GDM1 (cell line): ENCODE results near the gene TTC33.
"Not testable (repeated sequence)": the region's sequence is repeated elsewhere in the genome, so short reads cannot be mapped to it uniquely, and the experiment has no call there.

ENCODE experiments used
- DNase-seq: peaks from one replicate; lab custom pipeline; 2025; lab: John Stamatoyannopoulos, UW

Gene TTC33

GRCh38 chr5:40780199-40780598, 24.4 kb upstream of the TTC33 start:
- DNase-seq, result no peak

- no peak for DNase-seq
Observed at GRCh38 chr5:40779561-40779960, 23.8 kb upstream of the TTC33 start.

GRCh38 chr5:40778133-40778532, 22.4 kb upstream of the TTC33 start:
- no peak for DNase-seq

- DNase-seq, result no peak
Observed at GRCh38 chr5:40776658-40776977, 20.9 kb upstream of the TTC33 start.

- no peak for DNase-seq
Observed at GRCh38 chr5:40775846-40776657, 20.3 kb upstream of the TTC33 start.

- DNase-seq, result no peak
Observed at GRCh38 chr5:40775085-40775845, 19.5 kb upstream of the TTC33 start.

DNA sequence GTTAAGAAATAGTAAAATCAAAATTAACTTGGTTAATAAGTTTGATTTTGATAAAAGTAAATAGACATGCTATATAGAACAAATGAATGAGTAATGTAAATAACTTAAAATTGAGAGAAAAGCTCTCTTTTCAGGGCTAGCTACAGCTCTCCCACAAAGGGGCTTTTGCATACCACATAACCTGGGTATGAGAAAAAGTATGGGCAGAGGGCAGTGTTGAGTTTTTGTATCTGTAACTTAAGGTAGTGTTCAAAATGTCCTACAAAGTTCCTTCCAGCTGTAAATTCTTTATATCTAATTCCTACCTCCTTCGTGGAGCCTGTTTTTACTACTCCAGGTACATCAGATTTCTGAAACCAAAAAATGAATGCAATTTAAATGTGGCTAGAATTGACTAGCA, 18.9 kb upstream of the TTC33 start:
- DNase-seq, result no peak

DNA sequence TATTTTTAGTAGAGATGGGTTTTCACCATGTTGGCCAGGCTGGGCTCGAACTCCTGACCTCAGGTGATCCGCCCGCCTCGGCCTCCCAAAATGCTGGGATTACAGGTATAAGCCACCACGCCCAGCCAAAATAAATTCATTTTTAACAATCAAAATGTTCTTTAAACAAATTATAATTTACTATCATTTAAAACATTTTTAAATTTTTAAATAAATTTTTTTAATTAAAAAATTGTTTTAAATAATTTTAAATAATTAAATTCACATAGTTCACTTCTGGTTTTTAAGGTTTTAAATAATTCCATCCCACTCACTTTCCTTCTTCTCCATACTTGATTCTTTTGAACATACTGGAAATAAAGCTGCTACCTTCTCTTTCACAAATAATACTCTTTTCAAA, 15.0 kb upstream of the TTC33 start:
- DNase-seq, result no peak

- no peak for DNase-seq
Observed at GRCh38 chr5:40762705-40763104, 6.9 kb upstream of the TTC33 start.

DNA sequence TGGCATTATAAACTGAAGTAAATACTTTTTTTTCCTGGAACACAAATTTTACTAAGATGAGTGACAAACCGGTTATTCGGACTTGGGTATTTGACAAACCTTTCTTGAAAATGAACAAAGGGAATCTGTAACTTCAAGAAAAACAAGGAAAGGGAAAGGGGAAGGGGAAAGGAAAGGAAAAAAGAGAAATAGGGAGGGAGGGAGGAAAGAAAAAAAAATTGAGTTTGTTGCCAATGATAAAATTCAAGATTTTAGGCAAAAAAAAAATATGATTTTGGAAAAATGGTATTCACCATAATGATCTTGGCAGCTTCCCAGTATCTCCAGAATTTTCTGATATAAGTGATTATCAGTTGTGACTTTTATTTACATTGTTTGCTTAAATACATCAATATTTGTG, 1.6 kb upstream of the TTC33 start:
- no peak for DNase-seq

GRCh38 chr5:40755093-40755406, 711 bp downstream of the TTC33 start:
- peak; percentile 60 for DNase-seq

DNA sequence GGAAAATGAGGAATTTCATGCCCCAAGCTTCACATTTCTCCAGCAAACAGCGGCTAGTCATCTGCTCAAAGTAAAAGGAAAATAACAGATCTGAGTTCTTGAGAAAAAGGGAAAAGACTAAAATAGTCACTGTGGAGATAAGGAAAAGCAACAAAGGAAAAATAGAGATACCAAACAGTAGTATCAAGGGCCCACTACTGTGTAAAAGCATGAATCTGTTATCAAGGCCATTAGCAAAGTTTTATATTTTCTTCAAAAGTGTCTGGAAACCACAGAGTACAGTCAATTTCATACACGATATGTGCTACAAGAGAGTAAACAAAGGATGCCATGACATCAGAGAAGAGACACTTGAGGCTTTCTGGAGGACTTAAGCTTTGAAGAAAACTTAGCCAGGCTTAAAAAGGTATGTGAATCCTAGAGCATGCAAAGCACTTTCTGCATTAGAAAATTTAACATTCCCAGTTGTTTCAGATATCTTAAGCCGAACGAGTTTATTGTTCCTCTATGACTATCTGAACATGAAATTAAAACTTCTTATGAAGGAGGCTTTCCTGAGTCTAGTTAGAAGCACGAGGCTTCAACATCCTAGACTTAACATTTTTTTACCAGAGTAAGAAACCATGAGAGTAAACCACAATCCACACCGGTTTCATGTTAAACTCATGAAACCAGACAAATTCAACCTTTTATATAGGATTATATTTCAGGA, 1.2 kb downstream of the TTC33 start:
- DNase-seq, result no peak

- no peak for DNase-seq
Observed at GRCh38 chr5:40746703-40747102, 9.1 kb downstream of the TTC33 start.

- DNase-seq, result no peak
Observed at GRCh38 chr5:40743771-40744170, 12.0 kb downstream of the TTC33 start.

GRCh38 chr5:40738502-40738901, 17.3 kb downstream of the TTC33 start:
- no peak for DNase-seq

- DNase-seq, result peak; percentile 34
Observed at GRCh38 chr5:40736103-40736875, 19.5 kb downstream of the TTC33 start.

- DNase-seq, result no peak
Observed at GRCh38 chr5:40735609-40736008, 20.2 kb downstream of the TTC33 start.

DNA sequence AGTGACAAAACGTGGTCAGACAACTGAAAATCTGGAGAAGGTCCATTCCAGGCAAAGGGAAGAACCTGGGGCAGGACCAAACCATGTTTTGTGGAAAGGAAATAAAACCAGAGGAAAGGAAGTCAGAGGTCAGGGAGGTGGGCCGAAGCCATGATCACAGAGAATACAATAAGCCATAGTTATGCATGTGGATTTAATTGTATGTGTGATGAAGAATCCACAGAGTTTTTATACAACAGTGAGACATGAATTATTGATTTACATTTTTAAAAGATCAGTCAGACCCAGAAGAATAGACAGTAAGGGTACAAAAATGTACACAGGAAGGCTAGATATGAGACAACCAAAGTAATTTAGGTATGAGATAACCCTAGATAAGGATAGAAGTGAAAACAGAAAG, 20.8 kb downstream of the TTC33 start:
- no peak for DNase-seq

DNA sequence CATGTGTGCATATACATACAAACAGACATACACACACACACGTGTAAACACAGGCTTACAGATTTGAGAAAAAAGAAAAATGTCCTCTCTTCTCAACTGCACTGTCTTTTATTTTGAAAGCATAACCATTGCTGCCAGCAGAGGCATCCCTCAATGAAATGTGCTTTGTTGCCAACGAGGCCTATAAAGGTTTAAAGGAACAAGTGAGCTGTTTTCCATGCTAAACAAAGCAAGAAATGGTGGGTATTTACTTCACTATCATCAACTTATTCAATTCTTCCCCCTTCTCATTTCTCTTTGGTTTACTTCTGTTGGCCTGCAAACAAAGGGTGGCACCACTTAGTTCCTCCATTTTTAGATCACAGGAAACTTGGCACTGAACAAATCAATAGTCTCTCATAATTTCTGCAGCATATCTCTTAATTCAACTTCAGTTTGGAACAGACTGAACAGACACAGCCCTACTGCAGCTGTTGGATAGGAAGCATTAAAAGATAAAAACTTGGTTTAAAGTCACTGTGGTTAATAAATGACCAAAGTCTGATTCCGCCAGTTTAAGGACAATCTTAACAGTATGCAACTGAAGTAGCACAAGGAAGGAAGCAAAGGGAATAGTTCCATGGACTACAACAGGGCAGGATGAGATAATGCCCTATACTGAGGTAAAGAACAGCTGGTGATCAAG, 21.7 kb downstream of the TTC33 start:
- DNase-seq, result no peak

DNA sequence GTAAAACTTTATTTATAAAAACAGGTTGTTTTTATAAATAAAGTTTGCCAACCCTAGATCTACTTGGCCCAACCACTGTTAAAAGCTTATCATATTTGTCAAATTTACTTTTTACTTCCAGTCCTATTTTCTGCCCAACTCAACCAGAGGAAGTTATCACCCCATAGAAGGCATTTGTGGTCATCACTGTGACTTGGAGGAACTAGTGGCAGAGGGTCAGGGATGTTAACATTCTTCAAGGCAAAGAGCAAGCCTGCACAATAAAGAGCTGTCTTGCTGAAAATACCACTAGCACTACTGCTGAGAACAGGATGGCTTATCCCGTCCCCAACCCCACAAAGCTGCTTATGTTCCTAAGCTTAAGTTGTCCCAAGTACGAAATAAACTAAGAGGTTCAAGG, 22.3 kb downstream of the TTC33 start:
- peak; percentile 50 for DNase-seq

DNA sequence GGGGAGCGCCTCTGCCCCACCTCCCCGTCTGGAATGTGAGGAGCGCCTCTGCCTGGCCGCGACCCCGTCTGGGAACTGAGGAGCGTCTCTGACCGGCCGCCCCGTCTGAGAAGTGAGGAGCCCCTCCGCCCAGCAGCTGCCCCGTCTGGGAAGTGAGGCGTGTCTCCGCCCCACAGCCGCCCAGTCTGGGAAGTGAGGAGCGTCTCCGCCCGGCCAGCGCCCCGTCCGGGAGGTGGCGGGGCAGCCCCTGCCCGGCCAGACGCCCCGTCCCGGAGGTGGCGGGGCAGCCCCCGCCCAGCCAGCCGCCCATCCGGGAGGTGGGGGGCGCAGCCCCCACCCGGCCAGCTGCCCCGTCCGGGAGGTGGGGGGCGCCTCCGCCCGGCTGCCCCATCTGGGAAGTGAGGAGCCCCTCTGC, 33.3 kb downstream of the TTC33 start:
- DNase-seq, result not testable (repeated sequence)

DNA sequence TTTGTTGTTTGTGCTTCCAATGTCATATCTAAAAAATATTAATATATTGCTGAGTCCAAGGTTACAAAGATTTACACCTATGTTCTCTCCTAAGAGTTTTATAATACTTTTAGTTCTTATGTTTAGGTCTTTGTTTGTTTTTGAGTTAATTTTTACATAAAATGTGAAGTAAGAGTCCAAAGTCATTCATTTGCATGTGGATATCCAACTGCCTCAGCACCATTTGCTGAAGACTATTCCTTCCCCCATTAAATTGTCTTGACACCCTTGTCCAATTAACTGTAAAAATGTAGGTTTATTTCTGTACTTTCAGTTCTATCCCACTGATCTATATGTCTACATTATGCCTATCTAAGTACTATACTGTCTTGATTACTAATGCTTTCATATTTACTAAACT, 35.7 kb downstream of the TTC33 start:
- no peak for DNase-seq
